Stimulated activated CD4-positive, alpha-beta T cell treated with anti-CD3 and anti-CD28 coated beads, Interleukin-15, amount 100 ng/mL, for 48 hours (primary cell): ENCODE data around the gene ELAVL1.
"Not testable (repeated sequence)": the region's sequence is repeated elsewhere in the genome, so short reads cannot be mapped to it uniquely, and the experiment has no call there.

Source experiments
- DNase-seq, 2 donors: peaks; one replicate each; pipeline ENCODE4 v3.0.0-alpha.2; 2020; ENCODE audit warnings: low read depth in 2 of 2

ELAVL1 gene

DNA sequence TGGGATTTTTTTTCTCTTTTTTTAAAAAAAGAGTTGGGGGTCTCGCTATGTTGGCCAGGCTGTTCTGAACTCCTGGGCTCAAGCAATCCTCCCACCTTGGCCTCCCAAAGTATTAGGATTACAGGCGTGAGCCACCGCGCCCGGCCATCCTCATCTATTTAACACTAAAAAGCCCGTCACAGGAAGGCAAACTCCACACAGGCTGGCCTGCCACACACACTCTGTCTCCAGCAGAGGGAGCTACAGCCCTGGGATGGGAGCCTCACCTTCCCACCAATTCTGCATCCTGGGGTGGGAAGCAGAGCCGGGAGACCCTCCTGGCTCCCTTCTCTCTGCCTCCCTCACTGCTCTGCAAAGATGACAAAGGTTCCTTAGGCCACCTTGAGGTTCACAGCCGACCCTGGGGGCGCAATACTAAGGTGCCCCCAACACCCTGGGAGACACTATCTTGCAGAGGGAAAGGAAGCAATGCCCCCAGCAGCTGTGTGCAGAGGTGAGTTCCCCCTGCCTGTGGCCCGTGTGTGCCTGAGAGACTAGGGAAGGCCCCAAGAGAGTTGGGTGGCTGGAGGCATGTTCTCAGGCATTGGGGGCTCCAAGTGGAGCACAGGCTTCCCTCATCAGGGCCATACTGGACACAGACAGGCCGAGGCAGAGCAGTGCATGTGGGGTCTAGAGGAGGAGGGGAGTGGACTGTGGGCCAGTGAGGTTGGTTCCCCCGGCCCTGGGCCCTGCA, 34.6 kb downstream of the ELAVL1 start:
- DNase-seq, result peak in 1 of 2 donors; percentile 15

DNA sequence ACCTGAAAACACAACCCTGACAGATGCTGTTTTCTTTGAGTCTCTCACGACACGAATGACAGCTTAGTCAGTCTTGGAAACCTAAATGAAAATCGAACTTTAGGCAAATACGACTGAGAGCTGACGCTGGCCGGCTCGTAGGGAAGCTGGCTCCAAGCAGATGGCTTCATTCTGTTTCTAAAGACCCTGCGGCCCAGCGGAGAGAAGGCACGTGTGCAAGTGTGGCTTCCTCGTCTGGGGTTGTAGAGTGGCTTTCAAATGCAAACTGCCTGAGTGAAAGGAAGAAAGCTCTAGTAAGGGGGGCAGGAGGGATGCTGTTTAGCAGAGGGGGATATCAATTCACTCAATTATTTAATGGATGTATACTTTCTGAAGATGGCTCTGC, 35.9 kb downstream of the ELAVL1 start:
- DNase-seq, result no peak

DNA sequence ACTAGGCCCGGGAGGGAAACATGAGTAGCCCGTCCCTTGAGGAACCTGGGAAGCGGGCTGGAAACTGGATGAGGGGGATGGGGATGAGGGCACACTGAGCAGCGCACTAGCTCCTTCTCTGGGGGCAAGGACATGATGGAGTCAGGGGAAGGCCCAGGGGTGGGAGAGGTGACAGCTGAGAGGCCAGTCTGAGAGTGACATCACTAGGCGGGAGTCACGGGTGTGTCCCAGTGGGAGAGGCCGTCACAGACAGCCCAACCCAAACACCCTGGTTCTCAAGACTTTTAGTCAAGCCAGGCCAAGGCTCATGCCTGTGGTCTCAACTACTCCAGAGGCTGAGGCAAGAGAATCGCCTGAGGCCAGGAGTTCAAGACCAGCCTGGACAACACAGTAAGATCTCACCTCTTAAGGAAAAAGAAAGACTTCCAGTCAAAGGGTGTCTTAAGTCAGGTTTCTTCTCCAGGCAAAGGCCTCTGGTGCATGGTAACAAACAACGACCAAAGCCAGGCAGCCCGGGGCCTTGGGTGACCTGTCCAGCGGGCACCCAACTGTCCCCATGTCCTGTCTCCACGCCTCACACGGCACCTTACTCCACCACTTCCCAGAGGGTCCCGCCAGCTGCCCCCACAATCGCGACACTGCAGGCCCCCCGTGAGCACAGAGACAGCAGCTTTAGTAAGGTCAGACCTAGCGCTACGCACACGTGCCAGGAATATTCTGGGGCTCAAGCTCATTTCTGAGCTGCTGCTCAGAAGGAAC, 36.5 kb downstream of the ELAVL1 start:
- no peak for DNase-seq

DNA sequence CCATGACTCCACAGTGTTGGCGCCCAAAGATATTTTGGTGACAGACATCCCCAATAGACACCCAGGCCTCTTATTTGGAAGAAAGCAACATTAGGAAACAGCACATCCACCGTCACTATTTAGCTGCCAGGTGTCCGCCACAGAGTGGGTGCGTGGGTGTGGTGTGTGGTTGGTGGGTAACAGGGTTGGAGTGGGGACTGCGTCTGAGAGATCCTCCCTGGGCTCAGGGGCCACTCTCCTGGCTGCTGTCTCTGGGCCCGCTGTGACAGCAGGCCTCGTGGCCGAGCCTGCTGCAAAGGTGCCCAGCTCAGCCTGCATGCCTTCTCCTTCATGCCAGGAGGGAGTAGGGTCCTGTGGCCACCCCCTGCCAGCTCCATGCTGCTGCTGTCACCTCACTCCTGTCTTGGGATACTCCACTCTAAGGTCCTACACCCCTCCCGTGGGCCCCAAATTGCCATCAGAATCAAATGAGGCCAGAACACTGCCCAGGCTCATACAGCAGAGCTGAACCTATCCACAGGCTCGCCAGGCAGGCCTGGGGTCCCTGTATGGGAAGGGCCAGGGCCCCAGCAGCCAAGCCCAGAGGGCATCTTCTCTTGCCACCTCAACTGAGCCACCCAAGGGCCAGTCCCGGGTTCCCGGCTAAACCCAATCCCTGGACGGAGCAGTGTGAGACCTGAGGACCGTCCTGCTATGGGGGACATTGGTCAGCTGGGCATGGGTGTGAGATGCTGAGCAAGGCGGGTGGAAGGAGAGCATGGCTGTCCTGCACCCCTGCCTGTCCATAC, 37.2 kb downstream of the ELAVL1 start:
- no peak for DNase-seq

DNA sequence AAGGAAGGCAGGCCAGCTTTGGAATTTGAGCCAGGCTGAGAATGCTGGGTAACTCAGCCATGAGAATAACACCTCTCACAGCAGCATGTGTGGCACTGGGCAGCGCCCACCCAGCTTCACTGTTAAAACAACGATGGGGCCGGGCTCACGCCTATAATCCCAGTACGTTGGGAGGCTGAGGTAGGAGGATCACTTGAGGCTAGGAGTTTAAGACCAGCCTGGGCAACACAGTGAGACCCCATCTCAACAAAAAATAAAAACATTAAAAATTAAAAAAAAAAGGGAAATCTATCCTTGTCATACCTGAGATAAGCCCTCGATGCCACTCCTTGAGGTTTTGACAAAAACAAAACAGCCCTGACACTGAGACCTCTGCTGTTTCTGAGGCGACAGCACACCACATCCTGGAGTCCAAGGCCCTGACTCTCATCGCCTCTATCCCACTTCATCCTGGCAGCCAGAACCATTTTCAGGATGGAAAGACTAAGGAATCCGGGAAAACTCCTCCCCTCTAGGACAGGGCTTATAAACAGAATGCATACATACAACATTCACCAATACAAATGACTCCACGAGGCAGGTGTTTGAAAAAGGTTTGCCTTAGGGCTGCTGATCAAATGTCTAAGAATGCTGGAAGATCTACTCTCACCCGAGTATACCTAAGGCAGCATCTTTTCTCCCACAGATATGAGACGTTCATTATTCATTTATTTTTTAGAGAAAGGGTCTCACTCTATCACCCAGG, 39.3 kb downstream of the ELAVL1 start:
- DNase-seq, result no peak

DNA sequence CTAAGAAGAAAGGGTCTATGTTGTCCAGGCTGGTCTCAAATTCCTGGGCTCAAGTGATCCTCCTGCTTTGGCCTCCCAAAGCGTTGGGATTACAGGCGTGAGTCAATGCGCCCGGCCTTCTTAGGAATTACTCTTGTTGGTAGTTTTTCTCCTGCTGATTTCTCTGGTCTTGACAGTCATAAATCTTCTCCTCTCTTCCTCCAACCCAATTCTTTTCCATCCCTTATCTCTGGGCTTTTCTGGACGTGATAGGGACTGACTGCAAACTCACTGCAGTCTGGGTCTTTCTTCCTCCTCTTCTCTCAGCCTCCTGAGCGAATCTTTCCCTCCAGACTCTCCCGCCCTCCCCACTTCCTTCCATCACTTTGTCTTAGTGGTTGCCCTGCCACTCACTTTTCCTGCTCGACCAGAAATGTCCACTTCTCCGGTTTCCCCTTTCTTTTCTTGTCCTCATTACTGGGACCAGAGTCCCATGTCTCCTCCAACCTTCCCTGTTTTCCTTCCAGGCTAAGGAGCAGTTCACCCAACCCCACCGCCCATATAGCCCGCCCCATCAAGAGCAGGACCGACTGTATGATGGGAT, 40.1 kb downstream of the ELAVL1 start:
- no peak for DNase-seq

DNA sequence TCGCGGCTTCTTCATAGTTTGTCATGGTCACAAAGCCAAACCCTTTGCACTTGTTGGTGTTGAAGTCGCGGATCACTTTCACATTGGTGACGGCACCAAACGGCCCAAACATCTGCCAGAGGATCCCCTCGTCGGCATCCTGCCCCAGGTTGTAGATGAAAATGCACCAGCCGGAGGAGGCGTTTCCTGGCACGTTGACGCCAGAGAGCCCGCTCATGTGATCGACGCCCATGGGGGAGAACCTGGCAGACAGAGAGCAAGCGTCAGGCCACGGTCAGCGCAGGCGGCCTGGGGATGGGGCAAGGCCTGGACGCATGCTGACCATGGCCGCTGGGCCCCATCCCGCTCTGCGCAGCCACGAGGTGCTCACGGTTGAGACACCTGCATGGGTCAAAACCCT, 41.9 kb downstream of the ELAVL1 start:
- DNase-seq, result no peak

DNA sequence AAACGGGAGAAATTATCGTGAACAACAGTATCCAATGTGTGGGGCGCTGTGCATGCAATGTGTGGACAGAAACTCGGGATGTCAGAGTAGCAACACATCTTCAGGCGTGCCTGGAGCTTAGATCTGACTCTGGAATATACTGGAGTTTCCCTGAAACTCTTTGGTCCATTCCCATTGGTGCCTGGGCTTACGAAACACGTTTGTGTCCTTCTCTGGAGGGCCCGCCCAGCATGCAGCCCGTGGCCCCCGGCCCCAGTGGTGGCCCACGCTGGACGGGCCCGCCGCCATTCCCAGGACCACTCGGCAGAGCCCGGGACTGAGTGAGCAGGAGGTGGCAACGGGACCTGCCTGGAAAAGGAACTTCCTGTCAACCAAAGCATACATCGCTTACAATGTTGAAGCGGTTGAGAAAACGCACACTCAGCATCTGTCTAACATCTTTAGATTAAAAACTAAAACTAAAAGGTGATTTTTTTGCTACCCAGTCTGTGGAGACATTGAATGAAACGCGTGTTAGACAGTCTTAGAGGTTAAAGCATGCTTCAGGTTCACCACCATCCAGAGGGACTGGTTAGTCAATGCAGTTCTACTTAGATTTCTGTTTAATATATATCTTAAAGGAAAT, 42.7 kb downstream of the ELAVL1 start:
- DNase-seq, result no peak

DNA sequence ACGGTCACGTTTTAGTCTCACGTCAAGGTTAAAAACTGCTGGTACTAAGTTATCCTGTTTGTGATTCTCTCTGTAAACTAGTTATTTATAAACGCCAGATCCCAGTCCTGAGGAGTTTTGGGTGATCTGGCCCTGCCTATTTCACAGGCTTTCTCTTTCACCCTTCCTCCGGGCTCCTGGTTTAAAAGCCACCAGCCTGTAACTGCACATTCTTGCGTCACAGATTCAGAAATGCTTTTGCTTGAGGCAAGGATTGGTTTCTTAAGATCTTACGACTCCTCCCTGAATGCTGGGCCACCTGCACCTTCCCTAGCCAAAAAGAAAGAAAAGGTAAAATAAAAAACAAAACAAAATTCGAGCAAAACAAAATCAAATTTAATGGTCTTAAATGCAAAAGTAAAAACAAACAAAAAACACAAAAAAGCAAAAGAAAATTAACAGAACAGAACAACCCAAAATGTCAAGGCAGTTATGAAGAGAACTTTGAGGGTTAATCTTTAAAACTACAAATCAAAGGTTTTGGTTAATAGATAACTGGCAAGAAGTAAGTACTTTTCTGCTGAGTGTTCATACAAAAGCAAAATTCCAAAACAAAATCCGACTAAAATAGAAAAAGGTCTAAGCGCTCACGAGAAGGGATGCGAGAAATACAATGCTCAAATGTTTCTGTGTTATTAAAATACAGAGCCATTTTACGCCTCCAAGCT, 43.4 kb downstream of the ELAVL1 start:
- DNase-seq, result no peak

DNA sequence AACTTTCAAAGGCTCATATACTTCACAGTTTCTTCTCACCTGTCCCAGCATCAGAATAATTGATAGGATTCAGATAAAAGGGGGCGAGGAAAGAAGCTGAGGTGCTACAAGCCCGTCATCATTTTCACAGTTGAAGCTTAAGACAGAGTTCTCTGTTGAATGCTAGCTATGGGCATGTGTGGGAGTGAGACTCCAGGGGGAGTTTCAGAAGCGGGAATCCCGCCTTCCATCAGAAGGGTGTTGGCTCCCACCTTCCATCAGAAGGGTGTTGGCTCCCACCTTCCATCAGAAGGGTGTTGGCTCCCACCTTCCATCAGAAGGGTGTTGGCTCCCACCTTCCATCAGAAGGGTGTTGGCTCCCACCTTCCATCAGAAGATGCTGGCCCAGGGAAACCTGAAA, 44.4 kb downstream of the ELAVL1 start:
- DNase-seq, result not testable (repeated sequence)

DNA sequence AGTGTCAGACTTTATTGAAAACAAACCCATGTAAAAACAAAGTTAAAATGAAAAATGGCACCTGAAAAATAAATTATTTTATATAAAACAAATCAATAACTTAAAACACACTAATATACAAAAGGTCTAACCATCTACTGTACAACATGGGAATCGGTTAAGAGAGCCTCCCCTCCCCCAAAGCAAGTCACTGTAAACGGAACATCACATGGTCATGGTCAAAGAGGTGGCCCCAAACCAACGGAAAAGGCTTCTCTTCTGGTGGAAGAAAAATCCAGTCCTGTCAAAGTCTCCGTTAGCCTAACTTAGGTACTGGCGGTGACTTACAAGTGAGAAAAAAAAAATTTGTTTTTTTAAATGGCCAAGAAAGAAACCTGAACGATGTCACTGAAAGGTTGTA, 46.2 kb downstream of the ELAVL1 start:
- DNase-seq, result no peak

DNA sequence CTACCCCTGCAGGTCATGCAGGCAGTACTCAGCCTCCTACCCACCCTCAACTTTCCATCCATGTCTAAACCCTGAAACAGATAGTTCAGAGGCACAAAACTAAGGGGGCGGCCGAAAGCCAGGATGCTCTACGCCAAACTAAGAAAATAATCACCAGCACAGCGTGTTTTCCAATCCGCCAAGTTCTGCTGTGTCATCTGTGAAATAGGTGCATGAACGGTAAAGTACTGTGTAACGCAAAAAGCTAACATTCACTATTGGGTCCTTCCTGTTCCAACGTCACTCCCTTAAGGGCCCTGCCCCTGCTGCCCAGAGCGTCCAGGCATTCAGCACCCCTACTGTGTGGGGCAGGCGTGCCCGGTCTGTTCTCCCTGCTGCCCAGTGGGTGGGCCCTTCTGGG, 49.7 kb downstream of the ELAVL1 start:
- no peak for DNase-seq

DNA sequence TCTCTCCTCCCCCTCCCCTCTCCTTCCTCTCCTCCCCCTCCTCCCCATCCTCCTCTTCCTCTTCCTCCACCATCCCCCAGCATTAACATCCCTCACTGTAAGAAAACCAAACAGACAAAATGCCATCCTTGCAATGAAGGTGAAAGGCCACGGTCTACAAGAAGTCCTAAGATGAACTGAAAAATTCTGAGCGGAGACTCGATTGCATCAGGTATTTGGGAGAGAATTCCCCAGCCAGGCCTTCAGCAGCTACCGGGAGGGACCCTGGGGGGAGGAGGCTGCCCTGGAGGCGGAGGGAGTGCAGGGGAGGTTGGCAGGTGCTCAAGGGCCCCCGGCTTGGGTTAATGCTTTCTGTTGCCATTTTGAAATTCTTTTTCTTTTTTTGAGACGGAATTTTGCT, 51.9 kb downstream of the ELAVL1 start:
- DNase-seq, result no peak

DNA sequence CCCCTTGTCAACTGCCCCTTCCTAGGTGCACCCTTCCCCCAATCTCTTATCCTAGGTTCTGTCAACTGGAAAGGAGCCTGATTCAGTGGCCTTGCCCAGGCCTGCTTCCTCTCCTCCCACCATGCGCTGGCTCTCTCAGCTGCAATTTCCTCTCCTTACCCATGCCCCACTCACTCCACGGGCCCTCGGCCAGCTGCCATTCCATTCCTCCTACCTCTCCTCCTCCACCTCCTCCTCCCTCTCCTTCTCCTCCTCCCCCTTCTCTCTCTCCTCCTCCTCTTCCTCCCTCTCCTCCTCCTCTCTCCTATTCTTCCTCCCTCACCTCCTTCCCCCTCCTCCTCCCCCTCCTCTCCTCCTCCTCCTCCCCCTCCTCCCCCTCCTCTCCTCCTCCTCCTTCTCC, 52.4 kb downstream of the ELAVL1 start:
- DNase-seq, result no peak

DNA sequence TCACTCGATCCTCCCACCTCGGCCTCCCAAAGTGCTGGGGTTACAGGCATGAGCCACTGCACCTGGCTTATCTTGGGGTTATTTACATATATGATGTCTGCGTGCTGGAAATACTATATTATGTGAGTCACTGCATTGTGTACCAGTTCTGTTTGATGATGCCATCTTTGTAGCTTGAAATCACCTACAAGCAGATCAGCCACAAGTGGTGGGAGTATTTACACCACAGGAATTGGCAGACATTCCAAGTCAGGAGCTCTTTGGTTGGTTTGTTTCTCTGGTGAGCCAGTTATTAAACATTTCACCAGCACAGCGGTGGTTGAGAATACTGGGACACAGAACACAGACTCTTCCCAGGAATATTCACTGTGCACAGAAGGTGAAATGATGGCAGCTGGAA, 57.5 kb downstream of the ELAVL1 start:
- DNase-seq, result no peak

DNA sequence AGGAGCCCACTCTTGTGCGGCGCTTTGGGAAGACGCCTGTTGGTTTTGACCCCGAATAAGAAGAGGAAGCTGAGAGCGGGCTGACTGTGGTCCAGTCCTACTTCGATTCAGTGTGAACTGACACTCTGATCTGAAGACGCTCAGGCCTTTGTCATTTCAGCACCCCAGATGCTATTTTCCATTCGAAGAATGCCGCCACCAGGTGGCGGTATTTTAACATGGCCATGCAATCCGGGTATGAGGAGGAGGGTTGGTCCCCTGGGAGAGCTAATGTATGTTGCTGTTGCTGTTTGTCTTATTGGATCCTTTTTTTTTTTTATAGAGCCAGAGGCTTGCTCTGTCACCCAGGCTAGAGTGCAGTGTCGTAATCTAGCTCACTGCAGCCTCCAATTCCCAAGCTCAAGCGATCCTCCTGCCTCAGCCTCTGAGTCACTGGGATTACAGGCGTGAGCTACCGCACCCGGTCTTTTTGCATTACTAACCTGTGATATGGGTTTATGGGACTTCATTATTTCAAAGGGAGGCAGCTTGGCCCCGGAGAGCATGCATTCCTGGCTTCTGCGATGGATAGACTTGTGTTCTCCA, 61.2 kb downstream of the ELAVL1 start:
- DNase-seq, result peak; percentile 69 to 83

DNA sequence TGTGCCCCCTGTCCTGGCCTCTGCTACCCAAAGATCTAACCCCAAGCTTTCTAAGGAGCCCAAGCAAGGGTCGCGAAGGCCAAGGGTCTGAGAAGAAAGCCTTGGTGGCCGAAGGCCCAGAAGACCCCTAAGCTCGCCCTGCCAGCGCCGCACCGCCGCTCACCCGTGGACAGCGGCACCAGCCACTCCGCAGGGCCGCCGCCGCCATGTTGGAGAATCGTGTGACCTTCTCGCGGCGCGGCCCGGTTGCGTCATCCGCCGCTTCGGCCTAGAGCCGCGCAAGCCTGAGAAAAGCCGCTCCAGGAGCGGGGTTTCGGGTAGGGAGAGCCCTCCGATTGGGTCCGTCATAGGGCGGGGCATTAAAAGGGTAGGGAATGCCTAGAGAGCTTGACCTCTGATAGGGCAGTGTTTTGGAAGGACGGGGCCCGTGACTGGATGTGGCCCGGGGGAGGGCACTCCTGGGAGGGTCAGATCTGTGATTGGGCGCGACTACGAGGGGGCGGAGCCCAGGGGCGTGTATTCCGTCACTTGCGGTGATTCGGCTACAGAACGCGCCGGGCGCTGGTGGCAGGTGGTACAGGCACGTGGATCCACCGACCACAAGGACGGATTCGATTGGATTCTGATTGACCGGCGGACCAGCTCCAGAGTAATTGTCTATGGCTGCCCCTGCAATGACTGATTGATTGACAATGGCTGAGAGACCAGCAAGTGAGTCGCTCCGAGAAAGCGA, 61.8 kb downstream of the ELAVL1 start, which contains the start of gene TIMM44:
TIMM44 (minus strand) TSS at position 223 of the 733 bp plus-strand sequence; CDS start at position 208, 15 bp downstream.
- DNase-seq, result peak; percentile 97 to 99

DNA sequence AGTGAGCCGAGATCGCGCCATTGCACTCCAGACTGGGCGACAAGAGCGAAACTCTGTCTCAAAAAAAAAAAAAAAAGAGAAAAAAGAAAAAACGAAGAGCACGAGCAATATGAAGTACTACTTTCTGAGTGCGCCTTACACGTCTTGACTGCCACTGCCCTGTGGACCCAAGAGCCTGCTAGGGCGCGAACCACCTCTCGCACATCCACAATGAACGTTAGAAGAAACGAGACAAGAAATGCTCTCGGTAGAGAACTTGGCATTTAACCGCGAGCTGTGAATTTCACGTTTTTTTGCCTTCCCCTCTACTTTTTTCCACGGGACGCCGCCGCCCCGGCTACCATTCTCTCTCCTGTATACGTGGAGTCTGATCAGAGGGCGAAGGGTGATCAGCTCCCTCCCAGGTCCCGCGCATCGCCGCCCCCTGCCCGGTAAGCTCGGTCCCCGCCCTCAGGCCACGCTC, 62.4 kb downstream of the ELAVL1 start:
- DNase-seq, result no peak
